GM21529 (cell line): Measurements from ENCODE around the gene AP4M1.
"Not testable (repeated sequence)": the region's sequence is repeated elsewhere in the genome, so short reads cannot be mapped to it uniquely, and the experiment has no call there.

ENCODE experiments used
- ATAC-seq: cut with Tn5 transposase; IDR thresholded peaks from one replicate; pipeline ENCODE4 v1.9.1; 2021; ENCODE audit not compliant: unreplicated experiment

Gene AP4M1

GRCh38 chr7:100130220-100130607 lies 28.8 kb downstream of the AP4M1 start:
- ATAC-seq, result not testable (repeated sequence)

- no peak for ATAC-seq
Observed at GRCh38 chr7:100130608-100131453, 29.4 kb downstream of the AP4M1 start.

GRCh38 chr7:100132126-100132525 lies 30.7 kb downstream of the AP4M1 start:
- ATAC-seq, result no peak

GRCh38 chr7:100132697-100133151 lies 31.3 kb downstream of the AP4M1 start:
- ATAC-seq, result peak; percentile 65

- ATAC-seq, result no peak
Observed at GRCh38 chr7:100137851-100138760, 36.7 kb downstream of the AP4M1 start.

- no peak for ATAC-seq
Observed at GRCh38 chr7:100141555-100141949, 40.1 kb downstream of the AP4M1 start.

- no peak for ATAC-seq
Observed at GRCh38 chr7:100142461-100142860, 41.0 kb downstream of the AP4M1 start.

- ATAC-seq, result not testable (repeated sequence)
Observed at GRCh38 chr7:100146350-100146749, 44.9 kb downstream of the AP4M1 start.

GRCh38 chr7:100147278-100147677 lies 45.8 kb downstream of the AP4M1 start:
- ATAC-seq, result no peak

GRCh38 chr7:100148225-100148558 lies 46.7 kb downstream of the AP4M1 start:
- no peak for ATAC-seq

GRCh38 chr7:100148559-100149328 lies 47.3 kb downstream of the AP4M1 start, which contains the start of gene LAMTOR4:
TSS of gene LAMTOR4 (plus strand) at chr7:100148918. CDS start at chr7:100148973, 55 bp downstream.
- ATAC-seq, result peak; percentile 98

- ATAC-seq, result no peak
Observed at GRCh38 chr7:100152404-100152803, 51.0 kb downstream of the AP4M1 start.

GRCh38 chr7:100152937-100153666 lies 51.7 kb downstream of the AP4M1 start:
- no peak for ATAC-seq

GRCh38 chr7:100153708-100154535 lies 52.5 kb downstream of the AP4M1 start:
- ATAC-seq, result no peak

- no peak for ATAC-seq
Observed at GRCh38 chr7:100154651-100155491, 53.4 kb downstream of the AP4M1 start.

- ATAC-seq, result no peak
Observed at GRCh38 chr7:100155553-100156317, 54.3 kb downstream of the AP4M1 start.

- no peak for ATAC-seq
Observed at GRCh38 chr7:100156331-100157068, 55.1 kb downstream of the AP4M1 start.
